Measurements from ENCODE around the gene IMPA2.
A peak's percentile ranks its signal among the peaks of the same experiment; 100 is the strongest.

Gene IMPA2

GRCh38 chr18:11989966-11990380 is 8.7 kb downstream of the IMPA2 start:
- DNase-seq (ENCODE audit: low read depth in 2 of 2), result no peak

- no peak for DNase-seq (ENCODE audit: low read depth in 2 of 2)
Measured at GRCh38 chr18:11990539-11990938, 9.2 kb downstream of the IMPA2 start.

GRCh38 chr18:11991021-11991795 is 9.9 kb downstream of the IMPA2 start:
- no peak for DNase-seq (ENCODE audit: low read depth in 2 of 2)

- no peak for DNase-seq (ENCODE audit: low read depth in 2 of 2)
Measured at GRCh38 chr18:11992096-11992790, 10.9 kb downstream of the IMPA2 start.

GRCh38 chr18:11993264-11993916 is 12.1 kb downstream of the IMPA2 start:
- DNase-seq (ENCODE audit: low read depth in 2 of 2), result no peak

GRCh38 chr18:11994336-11994702 is 13.0 kb downstream of the IMPA2 start:
- DNase-seq (ENCODE audit: low read depth in 2 of 2), result no peak

- no peak for DNase-seq (ENCODE audit: low read depth in 2 of 2)
Measured at GRCh38 chr18:11994703-11995444, 13.6 kb downstream of the IMPA2 start.

GRCh38 chr18:11995445-11996189 is 14.3 kb downstream of the IMPA2 start:
- peak; percentile 37 to 41 for DNase-seq (ENCODE audit: low read depth in 2 of 2)

GRCh38 chr18:11996190-11996754 is 15.0 kb downstream of the IMPA2 start:
- DNase-seq (ENCODE audit: low read depth in 2 of 2), result no peak

GRCh38 chr18:11996907-11997306 is 15.6 kb downstream of the IMPA2 start:
- no peak for DNase-seq (ENCODE audit: low read depth in 2 of 2)

GRCh38 chr18:11997466-11997865 is 16.2 kb downstream of the IMPA2 start:
- no peak for DNase-seq (ENCODE audit: low read depth in 2 of 2)

GRCh38 chr18:11998193-11998592 is 16.9 kb downstream of the IMPA2 start:
- no peak for DNase-seq (ENCODE audit: low read depth in 2 of 2)

- no peak for DNase-seq (ENCODE audit: low read depth in 2 of 2)
Measured at GRCh38 chr18:11999429-11999828, 18.1 kb downstream of the IMPA2 start.

GRCh38 chr18:12000072-12000659 is 18.9 kb downstream of the IMPA2 start:
- no peak for DNase-seq (ENCODE audit: low read depth in 2 of 2)

- no peak for DNase-seq (ENCODE audit: low read depth in 2 of 2)
Measured at GRCh38 chr18:12001421-12001820, 20.1 kb downstream of the IMPA2 start.

- DNase-seq (ENCODE audit: low read depth in 2 of 2), result no peak
Measured at GRCh38 chr18:12003894-12004293, 22.6 kb downstream of the IMPA2 start.

- no peak for DNase-seq (ENCODE audit: low read depth in 2 of 2)
Measured at GRCh38 chr18:12005538-12006487, 24.5 kb downstream of the IMPA2 start.

GRCh38 chr18:12006488-12006840 is 25.2 kb downstream of the IMPA2 start:
- no peak for DNase-seq (ENCODE audit: low read depth in 2 of 2)

GRCh38 chr18:12007063-12007462 is 25.8 kb downstream of the IMPA2 start:
- no peak for DNase-seq (ENCODE audit: low read depth in 2 of 2)
